NK-92 treated with Interleukin-12 subunit alpha and Interleukin-12 subunit beta, amount 100 ng/mL, for 24 hours (cell line): ENCODE measurements around the gene SAMSN1.
A peak's percentile ranks its signal among the peaks of the same experiment; 100 is the strongest.
"Not testable (repeated sequence)": the region's sequence is repeated elsewhere in the genome, so short reads cannot be mapped to it uniquely, and the experiment has no call there.

Experiments used
- DNase-seq: peaks from one replicate; lab custom pipeline; 2025; lab: John Stamatoyannopoulos, UW

SAMSN1 gene

GRCh38 chr21:14566894-14567293 is 20.8 kb upstream of the SAMSN1 start:
- no peak for DNase-seq

- DNase-seq = no peak
These were observed 16.8 kb upstream of the SAMSN1 start for GRCh38 chr21:14562959-14563358.

- no peak for DNase-seq
These were observed 14.4 kb upstream of the SAMSN1 start for GRCh38 chr21:14560555-14560954.

DNA sequence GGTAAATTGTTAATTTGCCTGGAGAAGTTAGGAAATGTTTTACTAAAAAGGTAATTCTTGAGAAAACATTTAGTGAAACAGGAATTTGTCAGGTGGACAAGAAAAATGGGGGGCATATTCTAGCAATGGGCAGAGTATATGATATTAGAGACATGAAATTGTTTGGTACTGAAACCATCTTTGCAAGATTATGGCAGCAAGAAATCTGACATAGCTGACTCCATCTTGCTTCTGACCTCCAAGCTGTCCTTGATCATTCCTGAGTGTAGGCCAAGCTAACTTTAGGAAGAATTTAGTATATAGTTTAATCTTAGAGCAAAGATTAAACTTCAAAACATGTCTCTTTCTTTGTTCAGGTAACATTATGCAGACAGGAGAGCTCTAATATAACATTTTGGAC is 14.0 kb upstream of the SAMSN1 start:
- no peak for DNase-seq

- no peak for DNase-seq
These were observed 13.0 kb upstream of the SAMSN1 start for GRCh38 chr21:14559102-14559501.

- no peak for DNase-seq
These were observed 11.3 kb upstream of the SAMSN1 start for GRCh38 chr21:14557413-14557812.

GRCh38 chr21:14554948-14555347 is 8.8 kb upstream of the SAMSN1 start:
- no peak for DNase-seq

DNA sequence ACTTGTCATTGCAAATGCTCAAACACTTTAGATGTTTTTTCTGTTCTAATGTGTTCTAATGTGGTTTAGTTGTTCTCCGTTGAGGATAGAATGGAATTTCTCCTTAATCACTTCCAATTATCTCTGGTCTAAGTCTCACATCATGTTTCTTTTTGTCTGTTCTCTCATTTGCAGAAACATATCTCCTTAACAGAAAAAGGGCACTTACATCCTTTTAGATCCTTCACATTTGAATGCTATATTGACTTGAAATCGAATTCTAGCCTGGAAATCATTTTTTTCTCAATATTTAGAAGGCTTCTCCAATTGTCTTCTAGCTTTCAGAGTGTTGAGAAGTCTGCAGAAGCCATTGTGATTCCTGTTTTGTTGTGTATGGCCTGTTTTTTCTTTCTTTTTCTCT is 7.3 kb upstream of the SAMSN1 start:
- no peak for DNase-seq

DNA sequence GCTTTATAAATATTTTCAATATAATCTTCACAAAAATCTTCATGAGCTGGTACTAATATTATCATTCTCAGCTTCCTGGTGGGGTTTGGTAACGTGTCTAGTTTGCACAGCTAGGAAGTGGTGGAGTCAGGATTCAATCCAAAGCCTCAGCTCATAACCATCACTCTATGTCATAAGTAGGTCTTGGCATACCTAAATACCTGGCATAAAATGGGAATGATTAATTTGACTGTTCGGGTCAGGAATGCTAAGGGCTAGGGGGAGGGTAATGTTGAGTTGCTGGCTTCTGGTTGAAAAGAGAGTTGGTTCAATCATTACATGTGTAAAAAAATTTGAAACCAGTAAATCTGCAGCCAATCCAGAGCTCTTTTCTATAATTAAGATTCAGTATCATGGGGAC is 5.6 kb upstream of the SAMSN1 start:
- DNase-seq = no peak

GRCh38 chr21:14550135-14550534 is 4.0 kb upstream of the SAMSN1 start:
- DNase-seq = no peak

DNA sequence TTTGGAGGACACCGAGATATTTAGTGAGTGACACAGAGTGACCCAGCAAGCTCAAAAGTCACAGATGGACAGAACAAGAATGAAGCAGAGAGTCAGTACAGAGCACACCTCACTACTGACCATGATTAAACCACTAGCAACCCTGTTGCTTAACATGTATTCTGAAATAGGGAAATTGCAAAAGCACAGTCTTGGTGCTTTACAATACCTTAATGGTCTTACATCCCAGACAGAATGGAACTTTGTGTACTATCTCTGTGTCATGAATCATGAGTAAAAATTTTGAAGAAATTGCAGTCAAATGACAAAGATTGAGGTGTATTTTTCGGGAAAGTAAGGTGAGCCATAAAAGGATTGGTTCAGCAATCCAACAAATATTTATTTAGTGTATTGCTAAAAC is 2.7 kb upstream of the SAMSN1 start:
- DNase-seq = no peak

GRCh38 chr21:14547834-14548513 is 1.9 kb upstream of the SAMSN1 start:
- no peak for DNase-seq

DNA sequence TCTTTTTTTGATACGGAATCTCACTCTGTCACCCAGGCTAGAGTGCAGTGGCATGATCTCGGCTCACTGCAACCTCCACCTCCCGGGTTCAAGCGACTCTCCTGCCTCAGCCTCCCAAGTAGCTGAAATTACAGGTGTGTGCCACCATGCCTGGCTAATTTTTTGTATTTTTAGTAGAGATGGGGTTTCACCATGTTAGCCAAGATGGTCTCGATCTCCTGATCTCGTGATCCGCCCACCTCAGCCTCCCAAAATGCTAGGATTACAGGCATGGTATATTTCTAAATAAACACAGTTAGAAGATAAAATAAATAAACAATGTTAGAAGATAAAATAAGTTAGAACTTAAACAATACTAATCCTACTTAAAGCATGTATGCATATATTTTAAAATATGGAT is 604 bp upstream of the SAMSN1 start:
- DNase-seq = not testable (repeated sequence)

- no peak for DNase-seq
These were observed 2.1 kb downstream of the SAMSN1 start for GRCh38 chr21:14543983-14544382.

DNA sequence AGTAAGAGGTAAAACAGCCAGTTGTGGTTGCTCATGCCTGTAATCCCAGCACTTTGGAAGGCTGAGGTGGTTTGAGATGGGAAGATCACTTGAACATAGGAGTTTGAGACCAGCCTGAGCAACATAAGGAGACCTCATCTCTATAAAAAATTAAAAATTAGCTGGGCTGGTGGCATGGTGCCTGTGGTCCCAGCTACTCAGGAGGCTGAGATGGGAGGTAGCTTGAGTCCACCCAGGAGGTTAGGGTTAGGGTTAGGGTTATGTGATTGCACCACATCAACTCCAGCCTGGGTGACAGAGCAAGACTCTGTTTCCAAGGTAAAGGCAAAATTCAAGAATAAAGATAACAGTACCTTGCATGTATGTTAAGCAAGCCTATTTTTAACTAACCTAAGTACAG is 3.5 kb downstream of the SAMSN1 start:
- DNase-seq = peak; percentile 30

DNA sequence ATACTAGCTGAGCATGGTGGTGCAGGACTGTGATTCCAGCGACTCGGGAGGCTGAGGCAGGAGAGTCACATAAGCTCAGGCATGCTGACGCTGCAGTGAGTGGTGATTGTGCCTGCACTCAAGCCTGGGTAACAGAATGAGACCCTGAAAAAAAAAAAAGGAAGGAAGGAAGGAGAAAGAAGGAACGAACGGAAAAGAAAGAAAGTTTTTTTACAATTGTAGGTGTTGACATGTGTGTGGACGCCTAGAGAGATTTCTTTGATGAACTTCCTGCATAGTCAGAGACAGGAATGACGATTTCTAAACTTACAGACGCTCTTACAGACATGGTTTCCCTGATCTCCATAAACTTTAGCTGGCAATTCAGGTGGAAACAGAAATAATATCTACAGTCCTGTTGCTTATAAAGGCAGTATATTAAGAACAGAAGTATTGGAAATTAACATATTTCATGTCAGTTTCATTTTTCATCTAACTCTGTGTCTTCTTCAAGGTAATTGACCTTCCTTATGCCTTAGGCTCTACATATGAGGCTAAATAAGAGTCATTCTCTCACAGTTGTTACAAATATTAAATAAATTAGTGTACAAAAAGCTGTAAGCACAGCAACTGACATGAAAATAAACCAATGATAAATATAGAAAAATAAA is 4.1 kb downstream of the SAMSN1 start:
- no peak for DNase-seq

DNA sequence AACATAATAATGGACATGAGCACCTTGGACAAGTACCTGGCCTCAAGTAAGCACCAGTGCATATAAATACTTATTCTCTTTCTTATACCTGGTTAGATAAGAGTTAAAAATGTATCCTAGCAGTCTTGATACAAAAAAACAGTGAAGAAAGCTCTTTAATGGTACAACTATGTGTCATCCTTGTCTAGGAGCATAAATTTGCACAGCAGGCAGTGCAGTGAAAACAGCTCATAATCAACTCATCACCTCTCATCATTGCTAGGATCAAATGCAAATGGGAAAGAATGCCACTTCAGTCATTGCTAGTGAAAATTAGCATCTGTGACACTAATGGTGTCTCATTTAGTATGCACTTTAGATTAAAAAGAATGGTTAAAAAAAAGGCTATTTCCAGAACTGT is 7.6 kb downstream of the SAMSN1 start:
- no peak for DNase-seq

DNA sequence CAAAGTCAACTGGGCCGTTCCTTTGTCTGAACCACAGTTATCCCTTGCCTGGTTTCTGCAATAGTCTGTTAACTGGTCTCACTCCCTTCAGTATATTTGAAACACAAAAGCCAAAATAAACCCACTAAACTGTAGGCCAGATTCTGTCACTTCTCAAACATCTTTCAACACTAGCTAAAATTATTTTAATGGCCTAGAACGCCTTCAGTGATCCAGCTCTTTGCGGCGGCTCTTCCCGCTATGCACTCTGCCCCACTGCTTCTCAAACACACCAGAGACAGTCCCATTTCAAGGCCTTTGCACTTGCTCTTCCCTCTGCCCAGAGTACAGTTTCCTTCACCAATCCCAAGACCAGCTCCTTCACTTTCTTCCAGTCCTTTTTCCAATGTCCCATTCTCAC is 9.2 kb downstream of the SAMSN1 start:
- no peak for DNase-seq

DNA sequence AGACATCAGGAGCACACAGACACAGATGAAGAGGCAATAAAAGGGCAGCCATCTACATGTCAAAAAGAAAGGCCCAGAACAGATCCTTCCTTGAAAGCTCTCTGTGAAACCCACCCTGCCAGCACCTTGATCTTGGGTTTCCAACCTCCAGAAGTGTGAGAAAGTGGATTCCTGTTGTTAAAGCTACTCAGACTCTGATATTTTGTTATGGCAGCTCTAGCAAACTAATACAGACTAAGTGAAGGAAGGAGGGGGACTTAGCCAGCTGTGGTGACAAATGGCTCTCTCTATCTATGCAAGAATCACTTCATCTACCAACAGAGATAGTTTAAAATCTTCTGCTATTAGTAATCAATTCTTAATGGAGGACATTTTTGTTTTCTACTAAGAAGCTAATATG is 10.4 kb downstream of the SAMSN1 start:
- DNase-seq = no peak

GRCh38 chr21:14533499-14534428 is 12.4 kb downstream of the SAMSN1 start:
- no peak for DNase-seq

- DNase-seq = no peak
These were observed 14.3 kb downstream of the SAMSN1 start for GRCh38 chr21:14531757-14532316.

DNA sequence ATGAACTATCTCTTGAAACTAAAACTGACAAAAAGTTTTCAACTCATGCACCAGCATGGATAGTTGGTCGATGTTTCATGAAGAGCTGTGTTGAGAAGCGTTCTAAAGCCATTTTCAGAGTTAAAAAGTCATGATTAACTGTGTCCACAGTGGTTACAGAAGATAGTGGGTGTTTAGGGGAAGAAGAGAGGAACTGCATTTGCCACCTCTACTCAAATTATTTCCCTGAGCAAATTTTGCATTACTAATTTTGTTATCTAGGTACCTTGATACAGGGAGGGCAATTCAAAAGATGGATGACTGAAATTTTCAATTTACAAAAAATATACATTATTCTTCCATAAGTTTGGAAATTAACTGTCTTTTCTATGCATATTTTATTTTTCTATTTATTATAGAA is 15.5 kb downstream of the SAMSN1 start:
- no peak for DNase-seq

DNA sequence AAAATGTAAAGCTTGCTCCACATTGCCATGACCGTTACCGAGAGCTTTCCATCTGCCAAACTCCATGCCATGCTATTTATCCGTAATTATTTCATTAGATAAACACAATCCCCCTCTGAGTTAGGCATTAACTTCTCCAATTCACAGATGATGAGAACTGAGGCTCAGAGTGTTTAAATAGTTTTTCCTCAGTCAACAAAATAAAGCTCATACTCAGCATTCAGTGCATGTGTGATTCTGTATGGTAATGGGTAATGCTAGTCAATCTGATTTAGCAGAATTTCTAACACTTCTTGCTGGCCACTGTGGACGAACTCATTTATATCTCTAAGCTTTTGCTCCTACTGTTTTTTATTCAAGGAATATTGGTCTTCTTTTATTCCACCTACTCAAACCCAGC is 17.3 kb downstream of the SAMSN1 start:
- DNase-seq = no peak
